ENCODE results near the gene SCD. TPM values are rescaled to one million over a fixed set of nuclear protein-coding genes. Genes with fewer than 3 reads are reported as not detected.

The SCD gene
- total RNA-seq, 1 donor from 2014 or later, result 24.9 TPM

DNA sequence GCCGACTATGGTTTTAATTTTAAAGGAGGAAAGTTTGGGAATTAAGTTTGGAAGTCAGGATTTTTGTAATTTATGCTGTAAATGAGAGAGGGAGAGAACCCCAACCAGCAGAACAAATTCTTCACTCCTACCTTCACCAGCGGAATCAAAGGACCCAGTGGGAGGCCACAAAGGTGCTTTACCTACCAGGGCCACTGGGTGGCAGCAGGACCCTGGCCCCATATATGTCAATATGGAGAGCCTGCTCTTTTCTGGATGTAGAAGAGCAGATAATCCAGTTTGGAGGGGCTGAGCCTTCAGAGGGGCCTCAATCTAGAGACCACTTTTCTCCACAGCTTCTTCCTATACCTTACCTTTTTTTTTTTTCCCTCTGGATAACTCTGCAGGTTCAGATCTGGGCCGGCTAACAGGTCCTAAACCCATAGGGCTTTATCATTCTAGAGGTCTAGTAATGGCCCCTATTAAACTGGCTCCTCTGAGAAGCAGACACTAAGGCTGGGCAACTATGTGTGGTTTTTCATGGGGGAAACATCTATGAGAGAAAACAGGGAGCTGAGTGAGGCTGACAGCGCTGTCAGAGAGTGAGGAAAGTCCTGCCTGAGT lies 8.5 kb upstream of the SCD start:
- peak; percentile 64 for DNase-seq
- no peaks in the 10 kb centered on the region for H3K9me3 Mint-ChIP-seq
- no peak for TF ChIP-seq CTCF (IDR thresholded peaks at IDR 0.05)
- intact Hi-C loops (cut with micrococcal nuclease), result loop anchor here (1.0 to 2.0 kb wide), 7 partner anchors 9 to 180 kb away; partner anchors contain the start of gene SCD
- ChIA-PET CTCF (interaction anchor here (0.8 to 5.1 kb wide), 13 partner anchors 9 to 180 kb away, joined by 3 to 66 read pairs (median 4); partner anchors contain the start of genes PKD2L1 and SCD), POLR2A (interaction anchor here (0.6 to 1.4 kb wide), 6 partner anchors 9 to 197 kb away, joined by 3 to 7 read pairs (median 4); partner anchors contain the start of genes HIF1AN and SCD)
- H3K27me3 Mint-ChIP-seq, result peaks cover 3% of the 10 kb centered on the region
- H3K4me3 Mint-ChIP-seq, result peak overlapping the region; percentile 24
- peak overlapping the region; percentile 19 for H3K27ac Mint-ChIP-seq
- H3K4me1 Mint-ChIP-seq, result peaks cover 25% of the 10 kb centered on the region
- H3K36me3 Mint-ChIP-seq (ENCODE audit: low read depth), result no peaks in the 10 kb centered on the region
- peak; percentile 87 for ATAC-seq (ENCODE audit: low read depth)

DNA sequence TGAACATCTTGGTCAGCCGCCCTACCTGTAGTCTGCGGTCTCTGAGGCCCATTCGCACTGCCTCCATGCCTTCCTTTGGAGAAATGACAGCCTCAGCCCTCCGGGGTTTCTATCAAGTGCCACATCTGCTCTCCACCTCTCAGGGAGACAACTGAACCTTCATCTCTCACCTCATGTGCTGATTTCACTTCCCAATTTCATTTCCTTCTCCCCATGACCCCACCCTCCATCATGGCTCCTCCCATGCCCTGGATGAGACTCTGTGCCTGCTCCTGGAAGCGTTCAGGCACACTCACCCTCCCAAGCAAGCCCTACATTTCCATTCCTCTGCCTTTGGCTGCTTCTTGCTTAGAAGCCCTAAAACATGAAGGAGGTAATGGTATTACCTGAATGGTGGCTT lies 7.8 kb upstream of the SCD start:
- Mint-ChIP-seq H3K4me1 (peaks cover 25% of the 10 kb centered on the region), H3K36me3 (ENCODE audit: low read depth) (no peaks in the 10 kb centered on the region), H3K9me3 (no peaks in the 10 kb centered on the region), H3K4me3 (peak overlapping the region; percentile 24), H3K27me3 (no peaks in the 10 kb centered on the region), H3K27ac (peak overlapping the region; percentile 43)
- DNase-seq (peak; percentile 42), ATAC-seq (ENCODE audit: low read depth) (peak; percentile 80)
- intact Hi-C loops (cut with micrococcal nuclease), result loop anchor here (2.0 kb wide), 2 partner anchors 34 to 170 kb away; no protein-coding TSS in a partner anchor
- TF ChIP-seq CTCF (IDR thresholded peaks at IDR 0.05), result no peak
- CTCF ChIA-PET, result interaction anchor here (0.8 to 5.1 kb wide), 12 partner anchors 9 to 179 kb away, joined by 3 to 66 read pairs (median 5); partner anchors contain the start of genes PKD2L1 and SCD
- POLR2A ChIA-PET, result interaction anchor here (0.8 to 1.4 kb wide), 3 partner anchors 34 to 196 kb away, joined by 4 to 5 read pairs (median 4); partner anchors contain the start of gene HIF1AN

DNA sequence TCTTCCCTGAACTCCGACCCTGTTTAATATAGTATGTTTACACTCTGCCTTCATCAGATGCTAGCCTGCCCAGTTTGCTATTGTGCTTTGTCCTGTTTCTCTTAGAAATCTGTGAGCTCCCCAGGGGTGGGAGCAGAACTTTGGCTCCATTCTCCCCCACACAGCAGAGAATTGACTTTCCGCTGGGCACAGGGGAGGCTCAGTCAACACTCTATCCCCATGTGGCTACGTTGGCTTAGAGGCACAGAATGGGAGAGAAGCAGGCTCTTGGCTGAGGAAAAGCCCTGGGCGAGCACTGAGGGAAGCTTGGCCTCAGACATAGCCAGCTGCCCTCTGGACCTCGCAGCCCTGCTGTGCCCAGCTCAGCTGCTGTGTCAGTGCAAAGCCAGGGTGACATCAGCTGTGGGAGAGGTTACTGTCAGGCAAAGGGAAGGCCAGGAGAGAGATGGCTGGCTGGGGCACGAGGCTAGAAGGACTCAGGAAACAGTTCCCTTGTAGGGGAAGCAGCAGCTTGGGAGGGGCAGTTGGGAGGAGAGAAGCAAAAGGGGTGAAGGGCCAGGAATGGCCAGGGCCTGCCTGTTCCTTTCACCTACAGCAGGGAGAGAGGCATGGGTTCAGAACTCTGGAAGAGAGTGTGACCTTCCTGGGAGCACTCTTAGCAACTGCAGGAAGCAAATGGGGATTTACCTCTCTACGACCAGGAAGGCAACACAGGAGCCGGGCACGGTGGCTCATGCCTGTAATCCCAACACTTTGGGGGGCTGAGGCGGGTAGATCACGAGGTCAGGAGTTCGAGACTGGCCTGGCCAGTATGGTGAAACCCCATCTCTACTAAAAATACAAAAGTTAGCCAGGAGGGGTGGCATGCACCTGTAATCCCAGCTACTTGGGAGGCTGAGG lies 5.8 kb upstream of the SCD start:
- POLR2A ChIA-PET, result no interaction called here

DNA sequence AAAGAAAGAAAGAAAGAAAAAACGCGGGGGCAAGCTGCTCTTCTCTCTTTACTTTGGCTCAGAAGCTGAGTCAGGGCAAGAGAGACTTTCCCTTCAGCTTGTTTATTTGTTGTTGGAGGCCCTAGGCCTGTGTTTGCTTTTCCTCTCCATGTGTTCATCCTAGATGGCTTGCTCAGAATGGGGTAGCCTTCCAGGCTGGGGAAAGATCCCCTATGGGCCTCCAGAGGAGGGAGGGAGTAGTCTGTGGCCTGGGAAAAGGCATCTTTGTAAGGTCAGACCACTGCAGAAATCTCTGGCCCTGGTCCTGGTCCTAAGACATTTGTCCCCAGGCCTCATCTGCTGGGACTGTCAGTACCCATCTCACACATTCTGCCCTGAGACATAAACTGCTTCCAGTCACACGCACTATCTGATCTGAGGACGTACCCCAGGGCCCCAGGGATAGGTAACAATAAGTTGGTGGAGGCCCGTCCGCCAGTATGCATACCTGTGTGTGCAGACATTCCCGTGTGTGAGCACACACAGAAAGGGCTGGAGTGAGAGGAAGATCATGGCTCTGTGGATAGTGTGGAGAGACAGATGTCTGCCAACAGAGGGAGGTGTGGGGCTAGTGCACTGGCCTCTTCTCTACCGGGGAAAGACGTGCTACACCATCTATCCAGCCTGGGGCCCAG lies 4.9 kb upstream of the SCD start:
- no peak for DNase-seq
- intact Hi-C loops (cut with micrococcal nuclease), result loop anchor here (1.0 kb wide), 1 partner anchor 91 kb away; no protein-coding TSS in a partner anchor
- TF ChIP-seq CTCF (IDR thresholded peaks at IDR 0.05), result no peak
- Mint-ChIP-seq H3K4me1 (peaks cover 38% of the 10 kb centered on the region), H3K4me3 (no peak overlapping the region), H3K9me3 (no peaks in the 10 kb centered on the region), H3K27me3 (no peaks in the 10 kb centered on the region), H3K36me3 (ENCODE audit: low read depth) (no peaks in the 10 kb centered on the region), H3K27ac (peak overlapping the region; percentile 30)
- ChIA-PET POLR2A (no interaction called here), CTCF (interaction anchor here (0.9 to 2.0 kb wide), 5 partner anchors 38 to 176 kb away, joined by 3 to 9 read pairs (median 4); no protein-coding TSS in a partner anchor)
- ATAC-seq (ENCODE audit: low read depth), result no peak

More for the DNA sequence above, 5.8 kb upstream of the SCD start:
- no peak overlapping the region for H3K4me3 Mint-ChIP-seq
- H3K27ac Mint-ChIP-seq, result no peak overlapping the region
- no peak for ATAC-seq (ENCODE audit: low read depth)
- no peaks in the 10 kb centered on the region for H3K9me3 Mint-ChIP-seq
- TF ChIP-seq CTCF (IDR thresholded peaks at IDR 0.05), result no peak
- DNase-seq, result no peak
- no peaks in the 10 kb centered on the region for H3K27me3 Mint-ChIP-seq
- no peaks in the 10 kb centered on the region for H3K36me3 Mint-ChIP-seq (ENCODE audit: low read depth)
- CTCF ChIA-PET, result interaction anchor here (0.9 to 2.0 kb wide), 3 partner anchors 38 to 177 kb away, joined by 3 to 5 read pairs (median 3); no protein-coding TSS in a partner anchor
- intact Hi-C loops (cut with micrococcal nuclease), result no loop called here
- peaks cover 36% of the 10 kb centered on the region for H3K4me1 Mint-ChIP-seq
